ENCODE data around the gene UBE2E2.

- TF ChIP-seq CTCF (IDR thresholded peaks at IDR 0.05) = no peak
- no peak for TF ChIP-seq EZH2 (IDR thresholded peaks at IDR 0.05; ENCODE audit: borderline replicate concordance, insufficient read depth, low read depth, low read length, poor library complexity, severe bottlenecking)
Measured at GRCh38 chr3:23209103-23209502, 6.0 kb downstream of the UBE2E2 start.

Measured in B cell (primary cell).